ENCODE results near the gene LRPPRC.
A peak's percentile ranks its signal among the peaks of the same experiment; 100 is the strongest.

The LRPPRC gene

DNA sequence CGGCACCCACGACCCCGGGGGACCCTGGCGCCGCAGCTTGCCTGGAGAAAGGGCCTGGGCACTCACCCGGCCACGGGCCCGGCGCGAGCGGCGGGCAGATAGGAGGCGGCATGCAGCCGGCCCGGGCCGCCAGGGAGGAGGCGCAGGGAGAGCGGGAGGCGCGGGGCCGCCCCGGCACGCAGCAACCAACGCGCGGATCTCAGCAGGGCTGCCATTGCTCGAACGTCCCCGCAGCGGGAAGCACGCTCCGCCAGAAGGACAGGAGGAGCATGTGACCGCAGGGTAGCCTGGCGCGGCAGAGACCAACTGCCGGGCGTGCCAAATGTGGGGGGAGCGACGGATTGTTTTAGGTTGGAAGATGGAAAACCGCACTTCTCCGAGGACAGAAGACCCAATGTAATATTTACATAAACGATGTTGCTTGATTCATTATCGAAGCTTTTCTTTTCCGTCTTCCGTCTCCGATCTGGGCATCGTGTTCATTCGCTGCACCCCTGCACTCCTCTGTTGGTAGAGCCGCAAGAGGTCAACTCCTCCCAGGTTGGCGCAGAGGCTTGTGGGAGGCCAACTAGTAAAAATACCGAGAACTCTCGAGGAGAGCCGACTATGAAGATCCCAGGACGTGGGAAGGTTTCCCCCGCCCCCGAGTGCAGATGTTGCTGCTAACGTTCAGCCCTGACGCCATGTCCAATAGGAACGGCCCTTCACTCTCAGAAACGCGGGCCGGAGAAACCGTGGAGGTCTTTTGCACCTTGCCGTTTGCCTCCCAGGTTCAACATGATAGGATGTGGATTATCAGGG, at the start of gene LRPPRC:
Gene LRPPRC, minus strand, starts transcription at position 257 of the 801 bp plus-strand sequence. Its CDS starts 42 bp downstream, at position 215.
- H3K27ac ChIP-seq (ENCODE audit: low read depth, low read length), result peak within 1 kb of the TSS; percentile 33
- no peaks in the 10 kb centered on the region for H3K27me3 ChIP-seq (ENCODE audit: low read length)
- H4K20me1 ChIP-seq (ENCODE audit: low read depth, low read length), result peaks cover 32% of the 10 kb centered on the region
- no peaks in the 10 kb centered on the region for H3K9me2 ChIP-seq (replicated peaks; ENCODE audit: insufficient read depth, low read length)
- TF ChIP-seq, protein P1, sequence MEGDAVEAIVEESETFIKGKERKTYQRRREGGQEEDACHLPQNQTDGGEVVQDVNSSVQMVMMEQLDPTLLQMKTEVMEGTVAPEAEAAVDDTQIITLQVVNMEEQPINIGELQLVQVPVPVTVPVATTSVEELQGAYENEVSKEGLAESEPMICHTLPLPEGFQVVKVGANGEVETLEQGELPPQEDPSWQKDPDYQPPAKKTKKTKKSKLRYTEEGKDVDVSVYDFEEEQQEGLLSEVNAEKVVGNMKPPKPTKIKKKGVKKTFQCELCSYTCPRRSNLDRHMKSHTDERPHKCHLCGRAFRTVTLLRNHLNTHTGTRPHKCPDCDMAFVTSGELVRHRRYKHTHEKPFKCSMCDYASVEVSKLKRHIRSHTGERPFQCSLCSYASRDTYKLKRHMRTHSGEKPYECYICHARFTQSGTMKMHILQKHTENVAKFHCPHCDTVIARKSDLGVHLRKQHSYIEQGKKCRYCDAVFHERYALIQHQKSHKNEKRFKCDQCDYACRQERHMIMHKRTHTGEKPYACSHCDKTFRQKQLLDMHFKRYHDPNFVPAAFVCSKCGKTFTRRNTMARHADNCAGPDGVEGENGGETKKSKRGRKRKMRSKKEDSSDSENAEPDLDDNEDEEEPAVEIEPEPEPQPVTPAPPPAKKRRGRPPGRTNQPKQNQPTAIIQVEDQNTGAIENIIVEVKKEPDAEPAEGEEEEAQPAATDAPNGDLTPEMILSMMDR (IDR thresholded peaks at IDR 0.05; ENCODE audit: insufficient read depth, low read length, poor library complexity, severe bottlenecking), result no peak
- no peak for TF ChIP-seq EZH2phosphoT487 (conservative IDR thresholded peaks at IDR 0.05; ENCODE audit: low read length)
- peak within 1 kb of the TSS; percentile 87 for H3K4me3 ChIP-seq (ENCODE audit: insufficient read depth, low read length, poor library complexity, severe bottlenecking)
- peak within 1 kb of the TSS; percentile 92 for H2AFZ ChIP-seq (ENCODE audit: low read depth, low read length, severe bottlenecking)
- H3K9ac ChIP-seq (ENCODE audit: low read length), result peak within 1 kb of the TSS; percentile 89
- H3K36me3 ChIP-seq (ENCODE audit: low read length), result no peaks in the 10 kb centered on the region
- H3K9me3 ChIP-seq (ENCODE audit: insufficient read depth, low read length), result no peaks in the 10 kb centered on the region
- peaks cover 49% of the 10 kb centered on the region for H3K79me2 ChIP-seq (ENCODE audit: insufficient read depth, low read length)
- H3F3A ChIP-seq (ENCODE audit: insufficient read depth), result no peaks in the 10 kb centered on the region
- peak within 1 kb of the TSS; percentile 75 for H3K4me2 ChIP-seq (ENCODE audit: low read depth, low read length, poor library complexity, severe bottlenecking)

DNA sequence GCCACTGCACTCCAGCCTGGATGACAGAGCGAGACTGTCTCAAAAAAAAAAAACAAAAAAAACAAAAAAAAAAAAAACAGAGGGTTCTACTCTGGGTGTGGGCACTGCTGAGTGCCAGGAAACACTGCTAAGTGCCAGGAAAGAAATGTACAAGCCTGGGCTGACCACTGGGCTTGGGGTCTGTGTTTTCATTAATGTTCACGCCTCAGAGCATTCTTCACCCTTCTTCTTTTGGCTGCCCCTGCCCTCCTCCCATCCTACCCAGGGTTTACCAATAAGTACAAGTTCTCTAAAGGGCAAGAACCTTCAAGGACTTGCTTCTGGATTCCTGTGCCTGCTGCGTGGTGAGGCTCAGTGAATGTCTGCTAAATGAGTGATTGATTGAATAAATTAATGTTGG, 49.3 kb upstream of the LRPPRC start:
- H3K4me3 ChIP-seq (ENCODE audit: insufficient read depth, low read length, poor library complexity, severe bottlenecking), result no peak overlapping the region
- H3F3A ChIP-seq (ENCODE audit: insufficient read depth), result no peaks in the 10 kb centered on the region
- no peak overlapping the region for H3K4me2 ChIP-seq (ENCODE audit: low read depth, low read length, poor library complexity, severe bottlenecking)
- no peaks in the 10 kb centered on the region for H3K79me2 ChIP-seq (ENCODE audit: insufficient read depth, low read length)
- no peaks in the 10 kb centered on the region for H4K20me1 ChIP-seq (ENCODE audit: low read depth, low read length)
- H3K27ac ChIP-seq (ENCODE audit: low read depth, low read length), result no peak overlapping the region
- H3K9me3 ChIP-seq (ENCODE audit: insufficient read depth, low read length), result no peaks in the 10 kb centered on the region
- no peaks in the 10 kb centered on the region for H3K27me3 ChIP-seq (ENCODE audit: low read length)
- no peak overlapping the region for H2AFZ ChIP-seq (ENCODE audit: low read depth, low read length, severe bottlenecking)
- no peak overlapping the region for H3K9ac ChIP-seq (ENCODE audit: low read length)
- no peaks in the 10 kb centered on the region for H3K9me2 ChIP-seq (replicated peaks; ENCODE audit: insufficient read depth, low read length)
- H3K36me3 ChIP-seq (ENCODE audit: low read length), result no peaks in the 10 kb centered on the region
- TF ChIP-seq EZH2phosphoT487 (conservative IDR thresholded peaks at IDR 0.05; ENCODE audit: low read length), result no peak
- TF ChIP-seq, protein P1 (IDR thresholded peaks at IDR 0.05; ENCODE audit: insufficient read depth, low read length, poor library complexity, severe bottlenecking), result no peak

DNA sequence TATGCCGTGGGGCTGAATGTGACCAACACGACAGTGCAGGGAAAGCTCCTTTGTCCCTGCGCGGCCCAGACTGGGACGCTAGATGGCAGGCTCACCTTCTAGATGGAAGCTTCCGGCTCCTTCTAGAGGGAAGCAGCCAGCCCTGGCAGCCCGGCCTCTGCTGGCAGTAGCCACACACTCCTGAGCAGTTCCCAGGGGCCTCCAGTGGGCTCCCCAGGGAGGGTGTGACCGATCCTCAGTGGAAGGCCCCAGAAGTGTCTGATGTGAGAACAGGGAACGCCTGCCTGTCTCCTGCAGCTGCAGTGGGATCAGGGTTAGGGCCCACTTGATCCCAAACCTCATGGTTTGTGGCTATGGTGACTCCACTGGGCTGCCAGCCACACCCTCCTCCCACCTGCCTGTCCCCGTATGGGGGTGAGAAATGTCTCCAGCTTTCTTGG, 48.5 kb upstream of the LRPPRC start:
- no peaks in the 10 kb centered on the region for H3K27me3 ChIP-seq (ENCODE audit: low read length)
- no peaks in the 10 kb centered on the region for H3K9me2 ChIP-seq (replicated peaks; ENCODE audit: insufficient read depth, low read length)
- no peak overlapping the region for H3K27ac ChIP-seq (ENCODE audit: low read depth, low read length)
- H2AFZ ChIP-seq (ENCODE audit: low read depth, low read length, severe bottlenecking), result peak overlapping the region; percentile 98
- H3K9ac ChIP-seq (ENCODE audit: low read length), result peak overlapping the region; percentile 27; the same call in 1 of the 2 replicates
- no peaks in the 10 kb centered on the region for H3K79me2 ChIP-seq (ENCODE audit: insufficient read depth, low read length)
- TF ChIP-seq EZH2phosphoT487 (conservative IDR thresholded peaks at IDR 0.05; ENCODE audit: low read length), result no peak
- TF ChIP-seq, protein P1 (IDR thresholded peaks at IDR 0.05; ENCODE audit: insufficient read depth, low read length, poor library complexity, severe bottlenecking), result peak; percentile 75
- H4K20me1 ChIP-seq (ENCODE audit: low read depth, low read length), result no peaks in the 10 kb centered on the region
- H3K4me3 ChIP-seq (ENCODE audit: insufficient read depth, low read length, poor library complexity, severe bottlenecking), result no peak overlapping the region
- H3F3A ChIP-seq (ENCODE audit: insufficient read depth), result no peaks in the 10 kb centered on the region
- H3K9me3 ChIP-seq (ENCODE audit: insufficient read depth, low read length), result no peaks in the 10 kb centered on the region
- no peak overlapping the region for H3K4me2 ChIP-seq (ENCODE audit: low read depth, low read length, poor library complexity, severe bottlenecking)
- no peaks in the 10 kb centered on the region for H3K36me3 ChIP-seq (ENCODE audit: low read length)
